Naive thymus-derived CD8-positive, alpha-beta T cell (primary cell): Measurements from ENCODE around the gene IL17D. TPM values are rescaled to one million over a fixed set of nuclear protein-coding genes. Genes with fewer than 3 reads are reported as not detected.
"Not testable (repeated sequence)": the region's sequence is repeated elsewhere in the genome, so short reads cannot be mapped to it uniquely, and the experiment has no call there.

Source experiments
- ATAC-seq, 2 donors: fragments of 150-1000 bp; cut with Tn5 transposase in 1 of 2; sonication (Bioruptor Pico), chemical (Tn5 transposase) in 1 of 2; 1 replicate in 1 of 2; 2 replicates in 1 of 2; pipeline ENCODE4 v1.10.0; 2021; ENCODE audit warnings: mild to moderate bottlenecking in 2 of 2, moderate library complexity in 2 of 2
- POLR2A ChIA-PET: fragments of 350-600 bp; sonication (Branson Sonifier 250); formaldehyde crosslinking; loops from one replicate; lab custom pipeline; 2021; ENCODE audit warnings: antibody characterized with exemption; lab: Charles Lee
- DNase-seq, 10 donors: peaks; one replicate each; pipeline versions ENCODE4 v3.0.0 to v3.0.0-alpha.2; 2020 to 2022
- H3K27ac Mint-ChIP-seq, 10 donors: one replicate each; pipeline ENCODE4 v1.8.0; 2020 to 2022; ENCODE audit warnings: mild to moderate bottlenecking in 10 of 10, mixed read lengths in 10 of 10, moderate library complexity in 4 of 10, inconsistent platforms in 1 of 10
- H3K27me3 Mint-ChIP-seq, 5 donors: one replicate each; pipeline ENCODE4 v1.8.0; 2021 to 2022; ENCODE audit warnings: mixed read lengths in 5 of 5
- H3K36me3 Mint-ChIP-seq, 3 donors: one replicate each; pipeline ENCODE4 v1.8.0; 2020 to 2022; ENCODE audit warnings: mixed read lengths in 3 of 3, mild to moderate bottlenecking in 2 of 3, inconsistent platforms in 1 of 3
- H3K4me1 Mint-ChIP-seq, 4 donors: one replicate each; pipeline ENCODE4 v1.8.0; 2021 to 2022; ENCODE audit warnings: mixed read lengths in 4 of 4
- H3K4me3 Mint-ChIP-seq, 10 donors: one replicate each; pipeline ENCODE4 v1.8.0; 2020 to 2022; ENCODE audit warnings: mild to moderate bottlenecking in 10 of 10, mixed read lengths in 10 of 10, moderate library complexity in 6 of 10, inconsistent platforms in 1 of 10
- H3K9me3 Mint-ChIP-seq, 9 donors: one replicate each; pipeline ENCODE4 v1.8.0; 2020 to 2022; ENCODE audit warnings: mixed read lengths in 9 of 9, mild to moderate bottlenecking in 3 of 9, inconsistent platforms in 1 of 9, moderate library complexity in 1 of 9
- polyA plus RNA-seq, 3 donors: library from polyadenylated mRNA; unstranded; fragments of 300-500 nt; fragmentation: Illumina TruSeq; gene quantifications; one replicate each; pipeline ENCODE4 v1.2.3, GENCODE V29; 2021
- total RNA-seq, 8 experiments: library from RNA in 2 of 8; stranded (reverse) in 2 of 8; gene quantifications; one replicate each; pipeline ENCODE4 v1.2.3 and lab custom pipeline; 2021 to 2026

The IL17D gene
- total and polyA plus RNA-seq, 5 experiments from 2014 or later, result 0.11 to 0.50 (median 0.22) TPM

- no peak for DNase-seq
- H3K4me3 Mint-ChIP-seq, result no peak overlapping the region
- POLR2A ChIA-PET, result no interaction called here
- ATAC-seq, result no peak
- H3K4me1 Mint-ChIP-seq, result peaks cover 0 to 2% (median 0%) of the 10 kb centered on the region in 4 donors
- H3K27me3 Mint-ChIP-seq, result no peaks in the 10 kb centered on the region
- peaks cover 4 to 19% (median 18%) of the 10 kb centered on the region in 3 donors for H3K36me3 Mint-ChIP-seq
- no peaks in the 10 kb centered on the region for H3K9me3 Mint-ChIP-seq
- no peak overlapping the region for H3K27ac Mint-ChIP-seq
These were observed 26.4 kb downstream of the IL17D start for GRCh38 chr13:20729633-20730585.

- Mint-ChIP-seq H3K27me3 (no peaks in the 10 kb centered on the region), H3K36me3 (peaks cover 8 to 19% (median 12%) of the 10 kb centered on the region in 3 donors), H3K27ac (no peak overlapping the region), H3K9me3 (peaks cover 0 to 28% (median 4%) of the 10 kb centered on the region in 9 donors), H3K4me3 (no peak overlapping the region), H3K4me1 (no peaks in the 10 kb centered on the region)
- POLR2A ChIA-PET, result no interaction called here
- ATAC-seq (no peak), DNase-seq (no peak)
These were observed 35.1 kb downstream of the IL17D start for GRCh38 chr13:20738616-20739015.

- peaks cover 0 to 39% (median 10%) of the 10 kb centered on the region in 9 donors for H3K9me3 Mint-ChIP-seq
- ATAC-seq (no peak), DNase-seq (no peak)
- H3K4me1 Mint-ChIP-seq, result no peaks in the 10 kb centered on the region
- POLR2A ChIA-PET, result interaction anchor here (0.7 kb wide), 1 partner anchor 126 kb away, joined by 3 read pairs; no protein-coding TSS in a partner anchor
- H3K4me3 Mint-ChIP-seq, result no peak overlapping the region
- no peak overlapping the region for H3K27ac Mint-ChIP-seq
- H3K27me3 Mint-ChIP-seq, result no peaks in the 10 kb centered on the region
- peaks cover 8 to 18% (median 12%) of the 10 kb centered on the region in 3 donors for H3K36me3 Mint-ChIP-seq
These were observed 36.5 kb downstream of the IL17D start for GRCh38 chr13:20740021-20740420.

GRCh38 chr13:20743830-20744404 lies 40.4 kb downstream of the IL17D start:
- H3K27me3 Mint-ChIP-seq, H3K27ac Mint-ChIP-seq, H3K4me1 Mint-ChIP-seq, H3K4me3 Mint-ChIP-seq, DNase-seq, ATAC-seq, POLR2A ChIA-PET: not testable (repeated sequence)
- H3K9me3 Mint-ChIP-seq, result peaks cover 2 to 66% (median 26%) of the 10 kb centered on the region in 9 donors
- H3K36me3 Mint-ChIP-seq, result peaks cover 14 to 37% (median 28%) of the 10 kb centered on the region in 3 donors

GRCh38 chr13:20749377-20749776 lies 45.9 kb downstream of the IL17D start:
- Mint-ChIP-seq H3K4me3 (no peak overlapping the region), H3K27me3 (no peaks in the 10 kb centered on the region), H3K4me1 (peaks cover 0 to 3% (median 0%) of the 10 kb centered on the region in 4 donors), H3K9me3 (peaks cover 29 to 92% (median 55%) of the 10 kb centered on the region in 9 donors), H3K27ac (no peak overlapping the region), H3K36me3 (peaks cover 19 to 66% (median 63%) of the 10 kb centered on the region in 3 donors)
- POLR2A ChIA-PET, result no interaction called here
- ATAC-seq, result no peak
- no peak for DNase-seq

- Mint-ChIP-seq H3K36me3 (peaks cover 29 to 64% (median 47%) of the 10 kb centered on the region in 3 donors), H3K4me1 (peaks cover 0 to 6% (median 0%) of the 10 kb centered on the region in 4 donors), H3K27ac (no peak overlapping the region), H3K4me3 (no peak overlapping the region), H3K9me3 (peaks cover 18 to 72% (median 48%) of the 10 kb centered on the region in 9 donors), H3K27me3 (no peaks in the 10 kb centered on the region)
- ATAC-seq, result no peak
- DNase-seq, result no peak
- POLR2A ChIA-PET, result interaction anchor here (1.5 kb wide), 1 partner anchor 20 kb away, joined by 3 read pairs; the partner anchor contains the start of gene EEF1AKMT1
These were observed 50.5 kb downstream of the IL17D start for GRCh38 chr13:20754009-20754408.

GRCh38 chr13:20760872-20761271 lies 57.4 kb downstream of the IL17D start:
- no peak overlapping the region for H3K4me3 Mint-ChIP-seq
- H3K4me1 Mint-ChIP-seq, result peaks cover 0 to 4% (median under 1%) of the 10 kb centered on the region in 4 donors
- H3K9me3 Mint-ChIP-seq, result peaks cover 0 to 10% (median 2%) of the 10 kb centered on the region in 9 donors
- POLR2A ChIA-PET, result no interaction called here
- no peaks in the 10 kb centered on the region for H3K27me3 Mint-ChIP-seq
- peak overlapping the region in 1 of 10 donors; percentile 37 for H3K27ac Mint-ChIP-seq
- ATAC-seq (no peak), DNase-seq (no peak)
- H3K36me3 Mint-ChIP-seq, result peaks cover 6 to 15% (median 14%) of the 10 kb centered on the region in 3 donors

- Mint-ChIP-seq H3K4me3 (no peak overlapping the region), H3K27me3 (no peaks in the 10 kb centered on the region), H3K27ac (no peak overlapping the region), H3K9me3 (peaks cover 6 to 36% (median 18%) of the 10 kb centered on the region in 9 donors), H3K36me3 (peaks cover 22 to 35% (median 24%) of the 10 kb centered on the region in 3 donors), H3K4me1 (peaks cover 5 to 32% (median 11%) of the 10 kb centered on the region in 4 donors)
- POLR2A ChIA-PET, result interaction anchor here (0.6 kb wide), 1 partner anchor 11 kb away, joined by 8 read pairs; no protein-coding TSS in a partner anchor
- no peak for DNase-seq
- no peak for ATAC-seq
These were observed 63.9 kb downstream of the IL17D start for GRCh38 chr13:20767309-20767943.

GRCh38 chr13:20769091-20769490 lies 65.6 kb downstream of the IL17D start:
- peak overlapping the region in 3 of 10 donors; percentile 48 to 75 (median 53) for H3K27ac Mint-ChIP-seq
- peaks cover 14 to 44% (median 26%) of the 10 kb centered on the region in 4 donors for H3K4me1 Mint-ChIP-seq
- H3K9me3 Mint-ChIP-seq, result peaks cover 6 to 36% (median 18%) of the 10 kb centered on the region in 9 donors
- H3K36me3 Mint-ChIP-seq, result peaks cover 22 to 35% (median 24%) of the 10 kb centered on the region in 3 donors
- POLR2A ChIA-PET, result no interaction called here
- H3K4me3 Mint-ChIP-seq, result no peak overlapping the region
- no peak for DNase-seq
- no peak for ATAC-seq
- no peaks in the 10 kb centered on the region for H3K27me3 Mint-ChIP-seq

GRCh38 chr13:20769834-20770233 lies 66.3 kb downstream of the IL17D start:
- POLR2A ChIA-PET, result interaction anchor here (0.6 kb wide), 1 partner anchor 1136 kb away, joined by 3 read pairs; no protein-coding TSS in a partner anchor
- H3K36me3 Mint-ChIP-seq, result peaks cover 22 to 35% (median 24%) of the 10 kb centered on the region in 3 donors
- peak overlapping the region in 2 of 10 donors; percentile 20 to 27 for H3K4me3 Mint-ChIP-seq
- no peak for ATAC-seq
- H3K27me3 Mint-ChIP-seq, result no peaks in the 10 kb centered on the region
- H3K4me1 Mint-ChIP-seq, result peaks cover 14 to 47% (median 30%) of the 10 kb centered on the region in 4 donors
- no peak for DNase-seq
- H3K9me3 Mint-ChIP-seq, result peaks cover 6 to 36% (median 18%) of the 10 kb centered on the region in 9 donors
- peak overlapping the region in 9 of 10 donors; percentile 16 to 75 (median 53) for H3K27ac Mint-ChIP-seq
